H7 (cell line): ENCODE data around the gene MFAP3L. TPM values are rescaled to one million over a fixed set of nuclear protein-coding genes. Genes with fewer than 3 reads are reported as not detected.

Experiments
- DNase-seq: peaks from one replicate; pipeline ENCODE4 v3.0.0; 2012
- H3K27me3 ChIP-seq: 2 replicates; pipeline ENCODE4 v1.6.0; 2011; ENCODE audit warnings: mild to moderate bottlenecking, low read length; ENCODE audit not compliant: control insufficient read depth, insufficient read depth
- H3K36me3 ChIP-seq: replicated peaks from 2 replicates; pipeline ENCODE4 v1.5.1; 2011; ENCODE audit warnings: low read length; ENCODE audit not compliant: control insufficient read depth, insufficient read depth
- H3K4me3 ChIP-seq: 2 replicates; pipeline ENCODE4 v1.5.1; 2011; ENCODE audit warnings: low read depth, mild to moderate bottlenecking, control low read depth, low read length, moderate library complexity; ENCODE audit not compliant: insufficient read depth
- total RNA-seq: library from RNA; depleted of rRNA; stranded (reverse); fragments of >200 nt; shearing (Covaris generic); gene quantifications from 2 replicates; pipeline ENCODE4 v1.2.3, GENCODE V29; 2014

The MFAP3L gene
- total RNA-seq, 1 experiment from 2014 or later: 49.1 TPM

- Histone ChIP-seq H3K36me3 (no peaks in the 10 kb centered on the region), H3K27me3 (no peaks in the 10 kb centered on the region), H3K4me3 (no peak overlapping the region)
- no peak for DNase-seq
Observed at GRCh38 chr4:169986369-169986768, 39.8 kb downstream of the MFAP3L start.

- no peaks in the 10 kb centered on the region for H3K36me3 ChIP-seq
- H3K4me3 ChIP-seq: no peak overlapping the region
- H3K27me3 ChIP-seq: no peaks in the 10 kb centered on the region
- no peak for DNase-seq
Observed at GRCh38 chr4:169985881-169986280, 40.3 kb downstream of the MFAP3L start.

- H3K4me3 ChIP-seq: no peak overlapping the region
- no peaks in the 10 kb centered on the region for H3K27me3 ChIP-seq
- no peak for DNase-seq
- no peaks in the 10 kb centered on the region for H3K36me3 ChIP-seq
Observed at GRCh38 chr4:169984745-169985144, 41.5 kb downstream of the MFAP3L start.

- Histone ChIP-seq H3K36me3 (no peaks in the 10 kb centered on the region), H3K4me3 (no peak overlapping the region), H3K27me3 (no peaks in the 10 kb centered on the region)
- DNase-seq: no peak
Observed at GRCh38 chr4:169984173-169984572, 42.0 kb downstream of the MFAP3L start.

- DNase-seq: no peak
- no peaks in the 10 kb centered on the region for H3K36me3 ChIP-seq
- no peak overlapping the region for H3K4me3 ChIP-seq
- no peaks in the 10 kb centered on the region for H3K27me3 ChIP-seq
Observed at GRCh38 chr4:169976951-169977350, 49.2 kb downstream of the MFAP3L start.

GRCh38 chr4:169975838-169976796, 50.1 kb downstream of the MFAP3L start:
- Histone ChIP-seq H3K4me3 (no peak overlapping the region), H3K36me3 (no peaks in the 10 kb centered on the region), H3K27me3 (no peaks in the 10 kb centered on the region)
- no peak for DNase-seq

GRCh38 chr4:169975131-169975837, 50.9 kb downstream of the MFAP3L start:
- no peak for DNase-seq
- H3K4me3 ChIP-seq: no peak overlapping the region
- no peaks in the 10 kb centered on the region for H3K27me3 ChIP-seq
- no peaks in the 10 kb centered on the region for H3K36me3 ChIP-seq

- H3K36me3 ChIP-seq: no peaks in the 10 kb centered on the region
- no peak overlapping the region for H3K4me3 ChIP-seq
- H3K27me3 ChIP-seq: no peaks in the 10 kb centered on the region
- no peak for DNase-seq
Observed at GRCh38 chr4:169971456-169972015, 54.7 kb downstream of the MFAP3L start.

GRCh38 chr4:169968999-169969398, 57.2 kb downstream of the MFAP3L start:
- H3K4me3 ChIP-seq: no peak overlapping the region
- no peaks in the 10 kb centered on the region for H3K36me3 ChIP-seq
- DNase-seq: no peak
- no peaks in the 10 kb centered on the region for H3K27me3 ChIP-seq

- Histone ChIP-seq H3K36me3 (no peaks in the 10 kb centered on the region), H3K4me3 (no peak overlapping the region), H3K27me3 (no peaks in the 10 kb centered on the region)
- DNase-seq: no peak
Observed at GRCh38 chr4:169963998-169964397, 62.2 kb downstream of the MFAP3L start.

- H3K4me3 ChIP-seq: no peak overlapping the region
Observed at GRCh38 chr4:169959254-169959653, 66.9 kb downstream of the MFAP3L start.

GRCh38 chr4:169958629-169959028, 67.6 kb downstream of the MFAP3L start:
- no peaks in the 10 kb centered on the region for H3K36me3 ChIP-seq
- DNase-seq: no peak
- H3K4me3 ChIP-seq: no peak overlapping the region
- H3K27me3 ChIP-seq: no peaks in the 10 kb centered on the region

More at GRCh38 chr4:169959254-169959653, 66.9 kb downstream of the MFAP3L start:
- DNase-seq: no peak
- Histone ChIP-seq H3K27me3 (no peaks in the 10 kb centered on the region), H3K36me3 (no peaks in the 10 kb centered on the region)

- DNase-seq: peak; percentile 40
- H3K36me3 ChIP-seq: no peaks in the 10 kb centered on the region
- no peak overlapping the region for H3K4me3 ChIP-seq
- no peaks in the 10 kb centered on the region for H3K27me3 ChIP-seq
Observed at GRCh38 chr4:169957785-169958184, 68.4 kb downstream of the MFAP3L start.

- H3K27me3 ChIP-seq: no peaks in the 10 kb centered on the region
- H3K36me3 ChIP-seq: no peaks in the 10 kb centered on the region
- no peak for DNase-seq
- no peak overlapping the region for H3K4me3 ChIP-seq
Observed at GRCh38 chr4:169956091-169956843, 69.9 kb downstream of the MFAP3L start.
